HEK293 (cell line): ENCODE data around the gene KLK5.
A peak's percentile ranks its signal among the peaks of the same experiment; 100 is the strongest.

ENCODE experiments used
- CTCF ChIA-PET: fragments of 350-600 bp; formaldehyde crosslinking; extraction: SDS; loops from one replicate; lab custom pipeline; 2021; ENCODE audit warnings: antibody characterized with exemption; lab: Yijun Ruan, JAX
- POLR2A ChIA-PET: fragments of 300-600 bp; formaldehyde crosslinking; extraction: SDS; loops from one replicate; lab custom pipeline; 2020; ENCODE audit warnings: antibody characterized with exemption, inconsistent platforms; lab: Yijun Ruan, JAX
- H3K27ac ChIP-seq: fragments of 200-500 bp; sonication (Bioruptor generic); 2 replicates; pipeline ENCODE4 v1.5.1; 2014; ENCODE audit warnings: low read depth, low read length, control low read depth, inconsistent platforms; ENCODE audit errors: extremely low read depth
- H3K36me3 ChIP-seq, 2 experiments: fragments of 200-500 bp in 1 of 2; sonication (Bioruptor generic) in 1 of 2; 1 replicate in 1 of 2; 2 replicates in 1 of 2; pipeline ENCODE4 v1.5.1; 2014 to 2017; ENCODE audit warnings: inconsistent platforms in 2 of 2, low read length in 2 of 2; ENCODE audit not compliant: control insufficient read depth in 2 of 2, insufficient read depth in 1 of 2
- H3K4me1 ChIP-seq: fragments of 200-500 bp; sonication (Bioruptor generic); 2 replicates; pipeline ENCODE4 v1.5.1; 2014; ENCODE audit warnings: mild to moderate bottlenecking, low read length, inconsistent platforms; ENCODE audit not compliant: control insufficient read depth, insufficient read depth
- H3K4me3 ChIP-seq: 2 replicates; pipeline ENCODE4 v1.5.1; 2011; ENCODE audit warnings: low read depth, mild to moderate bottlenecking, control low read depth, low read length, moderate library complexity
- H3K9me3 ChIP-seq: fragments of 200-500 bp; sonication (Bioruptor generic); 2 replicates; pipeline ENCODE4 v1.5.1; 2014; ENCODE audit warnings: low read depth, low read length, inconsistent platforms; ENCODE audit not compliant: control insufficient read depth, insufficient read depth
- GLIS2 ChIP-seq: fragments of 450-650 bp; formaldehyde crosslinking; IDR thresholded peaks from 2 replicates; pipeline ENCODE4 v1.5.1; 2016; ENCODE audit warnings: missing biosample characterization, missing genetic modification characterization
- KLF1 ChIP-seq: fragments of 450-650 bp; formaldehyde crosslinking; IDR thresholded peaks from 2 replicates; pipeline ENCODE4 v1.5.1; 2016; ENCODE audit warnings: missing biosample characterization, missing genetic modification characterization
- OVOL3 ChIP-seq: fragments of 450-650 bp; formaldehyde crosslinking; IDR thresholded peaks from 2 replicates; pipeline ENCODE4 v1.5.1; 2016; ENCODE audit warnings: missing biosample characterization, missing genetic modification characterization
- ZFHX2 ChIP-seq: fragments of 450-650 bp; formaldehyde crosslinking; conservative IDR thresholded peaks from 2 replicates; pipeline ENCODE4 v1.5.1; 2016; ENCODE audit warnings: missing biosample characterization, missing genetic modification characterization
- ZNF132 ChIP-seq: fragments of 450-650 bp; formaldehyde crosslinking; IDR thresholded peaks from 2 replicates; pipeline ENCODE4 v1.5.1; 2017; ENCODE audit warnings: missing biosample characterization, missing genetic modification characterization, borderline replicate concordance
- ZNF16 ChIP-seq: fragments of 450-650 bp; formaldehyde crosslinking; IDR thresholded peaks from 2 replicates; pipeline ENCODE4 v1.5.1; 2016; ENCODE audit warnings: low read depth, missing biosample characterization, missing genetic modification characterization
- ZNF202 ChIP-seq: fragments of 450-650 bp; formaldehyde crosslinking; IDR thresholded peaks from 2 replicates; pipeline ENCODE4 v1.5.1; 2016; ENCODE audit warnings: missing biosample characterization, missing genetic modification characterization, borderline replicate concordance
- ZNF221 ChIP-seq: fragments of 450-650 bp; formaldehyde crosslinking; IDR thresholded peaks from 2 replicates; pipeline ENCODE4 v1.5.1; 2017; ENCODE audit warnings: missing biosample characterization, missing genetic modification characterization, borderline replicate concordance
- ZNF350 ChIP-seq: fragments of 450-650 bp; formaldehyde crosslinking; IDR thresholded peaks from 2 replicates; pipeline ENCODE4 v1.5.0; 2017; ENCODE audit warnings: missing biosample characterization, mild to moderate bottlenecking, missing genetic modification characterization
- ZNF354C ChIP-seq: fragments of 450-650 bp; formaldehyde crosslinking; IDR thresholded peaks from 2 replicates; pipeline ENCODE4 v1.5.1; 2016; ENCODE audit warnings: missing biosample characterization, missing genetic modification characterization, low read depth, borderline replicate concordance
- ZNF433 ChIP-seq: fragments of 450-650 bp; formaldehyde crosslinking; IDR thresholded peaks from 2 replicates; pipeline ENCODE4 v1.5.1; 2016; ENCODE audit warnings: missing biosample characterization, missing genetic modification characterization, low read depth
- ZNF558 ChIP-seq: fragments of 450-650 bp; formaldehyde crosslinking; IDR thresholded peaks from 2 replicates; pipeline ENCODE4 v1.5.1; 2016; ENCODE audit warnings: missing biosample characterization, missing genetic modification characterization
- ZNF624 ChIP-seq: fragments of 450-650 bp; formaldehyde crosslinking; IDR thresholded peaks from 2 replicates; pipeline ENCODE4 v1.5.1; 2017; ENCODE audit warnings: missing biosample characterization, missing genetic modification characterization
- TF ChIP-seq, protein P1 (sequence below): fragments of 450-650 bp; formaldehyde crosslinking; IDR thresholded peaks from 2 replicates; pipeline ENCODE4 v1.5.1; 2016; ENCODE audit warnings: missing biosample characterization, missing genetic modification characterization
- TF ChIP-seq, protein P2 (sequence below): fragments of 450-650 bp; formaldehyde crosslinking; IDR thresholded peaks from 2 replicates; pipeline ENCODE4 v1.5.1; 2016; ENCODE audit warnings: missing biosample characterization, missing genetic modification characterization
- TF ChIP-seq, protein P3 (sequence below): fragments of 450-650 bp; formaldehyde crosslinking; IDR thresholded peaks from 2 replicates; pipeline ENCODE4 v1.5.1; 2016; ENCODE audit warnings: missing biosample characterization, missing genetic modification characterization
- TF ChIP-seq, protein P4 (sequence below): fragments of 450-650 bp; formaldehyde crosslinking; IDR thresholded peaks from 2 replicates; pipeline ENCODE4 v1.5.1; 2016; ENCODE audit warnings: missing biosample characterization, missing genetic modification characterization, low read depth
- TF ChIP-seq, protein P5 (sequence below): fragments of 450-650 bp; formaldehyde crosslinking; IDR thresholded peaks from 2 replicates; pipeline ENCODE4 v1.5.1; 2017; ENCODE audit warnings: missing biosample characterization, mild to moderate bottlenecking, missing genetic modification characterization, moderate library complexity

KLK5 gene

DNA sequence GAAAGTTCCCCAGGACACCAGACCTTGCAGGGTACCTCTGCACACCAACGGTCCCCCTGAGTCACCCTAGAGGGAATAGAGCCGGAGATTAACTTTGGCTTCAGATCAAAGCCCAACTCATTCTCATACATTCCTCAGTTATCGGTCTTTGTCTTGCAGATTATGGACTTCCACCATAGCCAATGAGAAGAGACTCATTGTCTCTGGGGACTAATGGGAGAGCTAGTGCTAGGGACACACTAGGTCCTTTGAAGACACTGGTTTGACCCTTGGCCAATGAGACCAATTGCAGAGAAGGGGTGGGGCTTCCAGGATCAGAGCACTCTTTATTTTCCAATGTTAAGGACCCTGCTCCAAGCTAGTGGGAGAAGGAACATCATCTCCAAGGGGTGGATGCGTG, 24.8 kb upstream of the KLK5 start:
- CTCF ChIA-PET: interaction anchor here (1.9 kb wide), 1 partner anchor 40 kb away, joined by 10 read pairs; no protein-coding TSS in a partner anchor
- H3K9me3 ChIP-seq: no peaks in the 10 kb centered on the region
- POLR2A ChIA-PET: no interaction called here
- no peaks in the 10 kb centered on the region for H3K36me3 ChIP-seq
- TF ChIP-seq, protein P1, sequence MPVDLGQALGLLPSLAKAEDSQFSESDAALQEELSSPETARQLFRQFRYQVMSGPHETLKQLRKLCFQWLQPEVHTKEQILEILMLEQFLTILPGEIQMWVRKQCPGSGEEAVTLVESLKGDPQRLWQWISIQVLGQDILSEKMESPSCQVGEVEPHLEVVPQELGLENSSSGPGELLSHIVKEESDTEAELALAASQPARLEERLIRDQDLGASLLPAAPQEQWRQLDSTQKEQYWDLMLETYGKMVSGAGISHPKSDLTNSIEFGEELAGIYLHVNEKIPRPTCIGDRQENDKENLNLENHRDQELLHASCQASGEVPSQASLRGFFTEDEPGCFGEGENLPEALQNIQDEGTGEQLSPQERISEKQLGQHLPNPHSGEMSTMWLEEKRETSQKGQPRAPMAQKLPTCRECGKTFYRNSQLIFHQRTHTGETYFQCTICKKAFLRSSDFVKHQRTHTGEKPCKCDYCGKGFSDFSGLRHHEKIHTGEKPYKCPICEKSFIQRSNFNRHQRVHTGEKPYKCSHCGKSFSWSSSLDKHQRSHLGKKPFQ (tag by site-specific recombination): no peak
- TF ChIP-seq, protein P2, sequence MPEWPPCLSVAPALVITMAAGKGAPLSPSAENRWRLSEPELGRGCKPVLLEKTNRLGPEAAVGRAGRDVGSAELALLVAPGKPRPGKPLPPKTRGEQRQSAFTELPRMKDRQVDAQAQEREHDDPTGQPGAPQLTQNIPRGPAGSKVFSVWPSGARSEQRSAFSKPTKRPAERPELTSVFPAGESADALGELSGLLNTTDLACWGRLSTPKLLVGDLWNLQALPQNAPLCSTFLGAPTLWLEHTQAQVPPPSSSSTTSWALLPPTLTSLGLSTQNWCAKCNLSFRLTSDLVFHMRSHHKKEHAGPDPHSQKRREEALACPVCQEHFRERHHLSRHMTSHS (tag by site-specific recombination): no peak
- no peak for TF ChIP-seq ZNF350 (tag by site-specific recombination)
- TF ChIP-seq ZNF132: no peak
- TF ChIP-seq, protein P3, sequence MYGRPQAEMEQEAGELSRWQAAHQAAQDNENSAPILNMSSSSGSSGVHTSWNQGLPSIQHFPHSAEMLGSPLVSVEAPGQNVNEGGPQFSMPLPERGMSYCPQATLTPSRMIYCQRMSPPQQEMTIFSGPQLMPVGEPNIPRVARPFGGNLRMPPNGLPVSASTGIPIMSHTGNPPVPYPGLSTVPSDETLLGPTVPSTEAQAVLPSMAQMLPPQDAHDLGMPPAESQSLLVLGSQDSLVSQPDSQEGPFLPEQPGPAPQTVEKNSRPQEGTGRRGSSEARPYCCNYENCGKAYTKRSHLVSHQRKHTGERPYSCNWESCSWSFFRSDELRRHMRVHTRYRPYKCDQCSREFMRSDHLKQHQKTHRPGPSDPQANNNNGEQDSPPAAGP: no peak
- TF ChIP-seq, protein P4, sequence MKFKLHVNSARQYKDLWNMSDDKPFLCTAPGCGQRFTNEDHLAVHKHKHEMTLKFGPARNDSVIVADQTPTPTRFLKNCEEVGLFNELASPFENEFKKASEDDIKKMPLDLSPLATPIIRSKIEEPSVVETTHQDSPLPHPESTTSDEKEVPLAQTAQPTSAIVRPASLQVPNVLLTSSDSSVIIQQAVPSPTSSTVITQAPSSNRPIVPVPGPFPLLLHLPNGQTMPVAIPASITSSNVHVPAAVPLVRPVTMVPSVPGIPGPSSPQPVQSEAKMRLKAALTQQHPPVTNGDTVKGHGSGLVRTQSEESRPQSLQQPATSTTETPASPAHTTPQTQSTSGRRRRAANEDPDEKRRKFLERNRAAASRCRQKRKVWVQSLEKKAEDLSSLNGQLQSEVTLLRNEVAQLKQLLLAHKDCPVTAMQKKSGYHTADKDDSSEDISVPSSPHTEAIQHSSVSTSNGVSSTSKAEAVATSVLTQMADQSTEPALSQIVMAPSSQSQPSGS (tag by site-specific recombination): no peak
- TF ChIP-seq ZNF202: no peak
- no peak overlapping the region for H3K4me3 ChIP-seq
- H3K4me1 ChIP-seq: no peaks in the 10 kb centered on the region
- no peak overlapping the region for H3K27ac ChIP-seq

DNA sequence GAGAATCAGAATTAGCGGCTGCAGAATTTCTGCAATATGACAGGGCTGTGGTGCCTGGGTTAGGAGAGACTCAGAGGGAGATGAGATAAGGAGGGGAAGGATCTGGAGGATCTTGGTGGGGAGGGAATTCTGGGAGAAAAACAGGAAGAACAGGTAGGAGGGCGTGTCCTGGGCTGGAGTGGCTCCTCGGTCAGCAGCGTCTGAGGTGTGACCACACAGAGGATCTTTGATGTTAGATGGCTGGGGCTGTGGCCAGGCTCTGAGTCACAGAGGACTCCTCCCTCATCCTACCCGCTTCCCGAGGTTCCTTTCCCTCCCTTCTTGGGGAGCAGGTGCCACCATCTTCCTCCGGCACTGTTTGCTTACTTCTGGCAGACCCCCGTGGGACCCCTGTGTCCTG, 22.9 kb upstream of the KLK5 start:
- ChIA-PET POLR2A (no interaction called here), CTCF (no interaction called here)
- no peak overlapping the region for H3K4me3 ChIP-seq
- no peak overlapping the region for H3K27ac ChIP-seq
- H3K36me3 ChIP-seq: no peaks in the 10 kb centered on the region
- no peaks in the 10 kb centered on the region for H3K4me1 ChIP-seq
- no peak for TF ChIP-seq ZNF433
- TF ChIP-seq ZNF354C (tag by site-specific recombination): no peak
- TF ChIP-seq KLF1 (tag by site-specific recombination): peak; percentile 30; the same call in 1 of the 2 replicates
- no peak for TF ChIP-seq GLIS2 (tag by site-specific recombination)
- no peak for TF ChIP-seq OVOL3 (tag by site-specific recombination)
- TF ChIP-seq ZNF221 (tag by site-specific recombination): no peak
- no peaks in the 10 kb centered on the region for H3K9me3 ChIP-seq

DNA sequence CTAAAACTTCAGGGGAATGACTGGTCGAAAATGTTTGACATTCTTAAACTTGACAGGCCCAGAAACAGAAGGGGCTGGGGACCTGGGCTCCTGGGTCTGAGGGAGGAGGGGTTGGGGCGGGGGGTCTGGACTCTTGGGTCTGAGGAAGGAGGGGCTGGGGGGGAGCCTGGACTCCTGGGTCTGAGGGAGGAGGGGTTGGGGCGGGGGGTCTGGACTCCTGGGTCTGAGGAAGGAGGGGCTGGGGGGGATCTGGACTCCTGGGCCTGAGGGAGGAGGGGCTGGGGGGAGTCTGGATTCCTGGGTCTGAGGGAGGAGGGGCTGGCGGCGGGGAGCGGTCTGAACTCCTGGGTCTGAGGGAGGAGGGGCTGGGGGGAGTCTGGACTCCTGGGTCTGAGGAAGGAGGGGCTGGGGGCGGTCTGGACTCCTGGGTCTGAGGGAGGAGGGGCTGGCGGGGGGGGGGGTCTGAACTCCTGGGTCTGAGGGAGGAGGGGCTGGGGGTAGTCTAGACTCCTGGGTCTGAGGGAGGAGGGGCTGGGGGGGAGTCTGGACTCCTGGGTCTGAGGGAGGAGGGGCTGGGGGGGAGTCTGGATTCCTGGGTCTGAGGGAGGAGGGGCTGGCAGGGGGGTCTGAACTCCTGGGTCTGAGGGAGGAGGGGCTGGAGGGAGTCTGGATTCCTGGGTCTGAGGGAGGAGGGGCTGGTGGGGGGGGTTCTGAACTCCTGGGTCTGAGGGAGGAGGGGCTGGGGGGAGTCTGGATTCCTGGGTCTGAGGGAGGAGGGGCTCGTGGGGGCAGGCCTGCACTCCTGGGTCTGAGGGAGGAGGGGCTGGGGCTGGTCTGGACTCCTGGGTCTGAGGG, 22.1 kb upstream of the KLK5 start:
- Histone ChIP-seq H3K36me3 (no peaks in the 10 kb centered on the region), H3K9me3 (no peaks in the 10 kb centered on the region), H3K4me3 (no peak overlapping the region), H3K27ac (no peak overlapping the region), H3K4me1 (no peaks in the 10 kb centered on the region)
- CTCF ChIA-PET: interaction anchor here (0.6 kb wide), 1 partner anchor 28 kb away, joined by 3 read pairs; no protein-coding TSS in a partner anchor
- TF ChIP-seq ZFHX2 (tag by site-specific recombination) (no peak), ZNF558 (tag by site-specific recombination) (no peak), ZNF624 (tag by site-specific recombination) (no peak), ZNF16 (tag by site-specific recombination) (no peak)
- TF ChIP-seq, protein P5, sequence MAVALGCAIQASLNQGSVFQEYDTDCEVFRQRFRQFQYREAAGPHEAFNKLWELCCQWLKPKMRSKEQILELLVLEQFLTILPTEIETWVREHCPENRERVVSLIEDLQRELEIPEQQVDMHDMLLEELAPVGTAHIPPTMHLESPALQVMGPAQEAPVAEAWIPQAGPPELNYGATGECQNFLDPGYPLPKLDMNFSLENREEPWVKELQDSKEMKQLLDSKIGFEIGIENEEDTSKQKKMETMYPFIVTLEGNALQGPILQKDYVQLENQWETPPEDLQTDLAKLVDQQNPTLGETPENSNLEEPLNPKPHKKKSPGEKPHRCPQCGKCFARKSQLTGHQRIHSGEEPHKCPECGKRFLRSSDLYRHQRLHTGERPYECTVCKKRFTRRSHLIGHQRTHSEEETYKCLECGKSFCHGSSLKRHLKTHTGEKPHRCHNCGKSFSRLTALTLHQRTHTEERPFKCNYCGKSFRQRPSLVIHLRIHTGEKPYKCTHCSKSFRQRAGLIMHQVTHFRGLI (tag by site-specific recombination): no peak
- TF ChIP-seq, all 188 proteins: peak for 0
- POLR2A ChIA-PET: no interaction called here
